Gastroesophageal sphincter (tissue), 4 donors: ENCODE data around the gene NOX3. TPM values are rescaled to one million over a fixed set of nuclear protein-coding genes. Genes with fewer than 3 reads are reported as not detected.

Experiments used
- ATAC-seq: fragments of 150-250 bp; one replicate; pipeline ENCODE4 v1.9.1; 2016; ENCODE audit warnings: mild to moderate bottlenecking, moderate library complexity
- H3K27ac ChIP-seq, 4 donors: fragments of 200-600 bp; sonication (generic) in 3 of 4; 1 replicate in 3 of 4; 2 replicates in 1 of 4; pipeline ENCODE4 v1.5.1; 2016 to 2019
- H3K27me3 ChIP-seq: fragments of 200-600 bp; sonication (generic); one replicate; pipeline ENCODE4 v1.5.1; 2019
- H3K36me3 ChIP-seq, 2 donors: fragments of 200-600 bp; sonication (generic); one replicate each; pipeline ENCODE4 v1.5.1; 2019; ENCODE audit warnings: control low read depth in 1 of 2
- H3K4me1 ChIP-seq, 3 donors: fragments of 200-600 bp; sonication (generic); 1 replicate in 2 of 3; 2 replicates in 1 of 3; pipeline ENCODE4 v1.5.1; 2016 to 2019; ENCODE audit warnings: control low read depth in 2 of 3
- H3K4me3 ChIP-seq, 2 donors: fragments of 200-600 bp; sonication (generic); one replicate each; pipeline ENCODE4 v1.5.1; 2019; ENCODE audit warnings: mild to moderate bottlenecking in 1 of 2, moderate library complexity in 1 of 2
- H3K9me3 ChIP-seq, 3 donors: fragments of 200-600 bp; sonication (generic); one replicate each; pipeline ENCODE4 v1.5.1; 2017 to 2019; ENCODE audit warnings: control low read depth in 2 of 3
- EP300 ChIP-seq: sonication (generic); formaldehyde crosslinking; IDR thresholded peaks from one replicate; pipeline ENCODE4 v1.6.1; 2017; ENCODE audit warnings: antibody characterized with exemption, mild to moderate bottlenecking
- POLR2A ChIP-seq, 2 donors: fragments of 450-650 bp; IDR thresholded peaks; one replicate each; pipeline ENCODE4 v1.6.1; 2017; ENCODE audit warnings: antibody characterized with exemption in 2 of 2, mild to moderate bottlenecking in 2 of 2, moderate library complexity in 1 of 2
- POLR2AphosphoS5 ChIP-seq: sonication (generic); formaldehyde crosslinking; IDR thresholded peaks from one replicate; pipeline ENCODE4 v1.6.1; 2017; ENCODE audit warnings: antibody characterized with exemption
- WGBS, 2 donors: methylation state at CpG; one replicate each; pipeline ENCODE4 v1.1.5; 2018; ENCODE audit warnings: low coverage in 1 of 2; 5-methylcytosine and 5-hydroxymethylcytosine counted together
- total RNA-seq, 4 donors: library from RNA; depleted of rRNA; stranded (reverse); fragments of >200 nt; gene quantifications; one replicate each; pipeline ENCODE4 v1.1.0, GENCODE V29; 2016
- TF ChIP-seq, protein P1 (sequence below), 4 experiments: fragments of 200-600 bp in 2 of 4; fragments of 450-650 bp in 2 of 4; sonication (generic) in 1 of 4; IDR thresholded peaks; one replicate each; pipeline ENCODE4 v1.5.1; 2017 to 2019; ENCODE audit warnings: antibody characterized with exemption in 4 of 4, mild to moderate bottlenecking in 2 of 4, moderate library complexity in 2 of 4

The NOX3 gene
- total RNA-seq, 4 donors from 2014 or later, result 0.54 TPM; not detected in 3

DNA sequence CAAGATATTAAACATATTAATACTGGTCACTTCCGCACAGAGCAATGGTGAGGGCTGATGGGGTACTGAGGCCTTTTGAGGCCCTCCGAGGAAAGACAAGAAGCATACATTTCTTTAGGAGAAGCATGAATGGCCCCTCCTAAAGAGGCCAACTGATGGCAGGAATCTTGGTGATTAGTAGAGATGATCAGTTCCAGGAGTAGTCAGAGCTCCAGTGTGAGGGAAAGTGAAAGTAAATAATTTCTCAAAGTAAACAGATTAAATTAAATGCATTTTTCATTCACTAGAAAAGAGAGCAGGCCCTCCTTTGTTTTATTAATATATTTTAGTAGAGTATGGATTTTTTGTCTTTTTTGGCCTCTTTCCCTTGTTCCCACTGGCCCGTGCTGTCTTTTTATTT, 38.2 kb downstream of the NOX3 start:
- Histone ChIP-seq H3K9me3 (no peaks in the 10 kb centered on the region), H3K4me1 (peaks cover 0 to 22% (median 5%) of the 10 kb centered on the region in 3 donors), H3K27ac (peak overlapping the region in 2 of 4 donors; percentile 16 to 35), H3K4me3 (no peak overlapping the region), H3K36me3 (no peaks in the 10 kb centered on the region), H3K27me3 (no peaks in the 10 kb centered on the region)
- WGBS, 2 donors, result 62 to 65% methylated on average over 3 of the region's 3 CpGs
- TF ChIP-seq EP300, result no peak
- TF ChIP-seq POLR2AphosphoS5, result no peak
- ATAC-seq, result no peak

DNA sequence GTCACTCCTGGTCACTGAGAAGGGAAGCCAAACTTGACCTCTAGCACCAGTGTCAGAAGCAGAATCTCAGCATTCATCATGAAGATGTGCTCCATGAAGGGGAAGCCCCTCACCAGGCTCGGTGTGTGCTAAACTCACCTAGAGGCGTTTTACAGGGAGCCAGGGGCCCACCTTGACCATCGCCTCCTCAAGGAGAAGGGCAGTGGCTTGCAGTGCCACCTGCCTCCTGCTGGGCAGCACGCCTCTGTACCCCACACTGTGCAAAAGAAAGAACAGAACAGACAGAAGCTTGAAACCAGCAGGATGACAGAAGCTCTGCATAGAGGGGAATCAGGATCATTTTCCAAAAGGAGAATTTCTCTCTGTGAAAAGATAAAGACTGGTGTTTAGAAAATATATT, 39.7 kb downstream of the NOX3 start:
- Histone ChIP-seq H3K4me3 (no peak overlapping the region), H3K36me3 (no peaks in the 10 kb centered on the region), H3K27ac (no peak overlapping the region), H3K27me3 (no peaks in the 10 kb centered on the region), H3K4me1 (peaks cover 0 to 22% (median 5%) of the 10 kb centered on the region in 3 donors), H3K9me3 (no peaks in the 10 kb centered on the region)
- WGBS, 2 donors, result 80% methylated on average over 2 of the region's 4 CpGs; no CpG with 5 or more reads in 1 of the 2 donors
- no peak for ATAC-seq
- no peak for TF ChIP-seq POLR2A (IDR thresholded peaks at IDR 0.05)
- TF ChIP-seq POLR2AphosphoS5, result no peak
- TF ChIP-seq, protein P1, sequence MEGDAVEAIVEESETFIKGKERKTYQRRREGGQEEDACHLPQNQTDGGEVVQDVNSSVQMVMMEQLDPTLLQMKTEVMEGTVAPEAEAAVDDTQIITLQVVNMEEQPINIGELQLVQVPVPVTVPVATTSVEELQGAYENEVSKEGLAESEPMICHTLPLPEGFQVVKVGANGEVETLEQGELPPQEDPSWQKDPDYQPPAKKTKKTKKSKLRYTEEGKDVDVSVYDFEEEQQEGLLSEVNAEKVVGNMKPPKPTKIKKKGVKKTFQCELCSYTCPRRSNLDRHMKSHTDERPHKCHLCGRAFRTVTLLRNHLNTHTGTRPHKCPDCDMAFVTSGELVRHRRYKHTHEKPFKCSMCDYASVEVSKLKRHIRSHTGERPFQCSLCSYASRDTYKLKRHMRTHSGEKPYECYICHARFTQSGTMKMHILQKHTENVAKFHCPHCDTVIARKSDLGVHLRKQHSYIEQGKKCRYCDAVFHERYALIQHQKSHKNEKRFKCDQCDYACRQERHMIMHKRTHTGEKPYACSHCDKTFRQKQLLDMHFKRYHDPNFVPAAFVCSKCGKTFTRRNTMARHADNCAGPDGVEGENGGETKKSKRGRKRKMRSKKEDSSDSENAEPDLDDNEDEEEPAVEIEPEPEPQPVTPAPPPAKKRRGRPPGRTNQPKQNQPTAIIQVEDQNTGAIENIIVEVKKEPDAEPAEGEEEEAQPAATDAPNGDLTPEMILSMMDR (IDR thresholded peaks at IDR 0.05), result no peak
- TF ChIP-seq EP300, result no peak

DNA sequence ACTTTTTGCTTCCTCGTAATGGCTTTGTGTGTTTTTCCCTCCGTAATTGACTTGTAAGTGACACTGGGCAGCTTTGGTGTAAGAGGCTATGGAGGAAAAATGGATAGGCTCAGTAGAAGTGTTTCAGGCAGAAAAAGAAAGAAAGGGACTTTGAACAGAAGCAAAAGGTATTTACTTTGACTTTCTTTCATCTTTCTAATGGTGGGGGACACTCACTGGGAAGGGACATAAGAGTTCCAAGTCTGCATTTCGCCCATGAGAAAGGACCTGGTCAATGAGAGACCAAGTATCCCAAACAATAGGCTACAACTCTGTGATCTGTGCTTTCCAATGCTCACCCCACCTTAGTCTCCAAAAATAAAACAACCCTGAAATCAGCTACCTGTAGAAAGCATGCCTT, 41.6 kb downstream of the NOX3 start:
- no peaks in the 10 kb centered on the region for H3K36me3 ChIP-seq
- 63 to 89% methylated on average over 1 of the region's 3 CpGs for WGBS, 2 donors
- no peak overlapping the region for H3K4me3 ChIP-seq
- H3K27ac ChIP-seq, result no peak overlapping the region
- TF ChIP-seq POLR2AphosphoS5, result no peak
- TF ChIP-seq, protein P1 (IDR thresholded peaks at IDR 0.05), result no peak
- no peak for TF ChIP-seq POLR2A (IDR thresholded peaks at IDR 0.05)
- no peak for TF ChIP-seq EP300
- no peak for ATAC-seq
- peaks cover 0 to 19% (median 5%) of the 10 kb centered on the region in 3 donors for H3K4me1 ChIP-seq
- no peaks in the 10 kb centered on the region for H3K9me3 ChIP-seq
- H3K27me3 ChIP-seq, result no peaks in the 10 kb centered on the region

DNA sequence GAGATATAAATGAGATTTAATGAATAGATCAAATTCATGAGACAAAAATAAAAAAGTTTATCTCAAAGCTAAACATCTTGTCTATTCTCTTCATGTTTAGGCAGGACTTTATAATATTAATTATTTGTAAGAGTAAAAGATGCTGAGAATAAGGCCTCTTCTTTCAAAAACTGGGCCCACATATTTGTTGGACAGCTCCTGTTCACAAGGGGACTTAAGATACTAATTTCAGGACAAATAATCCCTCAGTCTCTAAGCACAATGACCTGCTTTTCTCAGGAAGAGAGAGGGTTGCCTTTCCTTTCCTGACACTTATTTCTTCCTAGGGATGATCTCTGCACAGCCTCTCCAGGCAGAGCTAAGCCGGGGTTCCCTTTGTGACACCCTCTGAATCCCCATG, 43.3 kb downstream of the NOX3 start:
- Histone ChIP-seq H3K36me3 (no peaks in the 10 kb centered on the region), H3K4me3 (no peak overlapping the region), H3K4me1 (peaks cover 0 to 1% (median 0%) of the 10 kb centered on the region in 3 donors), H3K9me3 (no peaks in the 10 kb centered on the region), H3K27ac (no peak overlapping the region), H3K27me3 (no peaks in the 10 kb centered on the region)
- ATAC-seq, result no peak
- 71 to 100% methylated on average over 1 of the region's 1 CpG for WGBS, 2 donors
- TF ChIP-seq POLR2A (IDR thresholded peaks at IDR 0.05) (no peak), EP300 (no peak), POLR2AphosphoS5 (no peak)
- TF ChIP-seq, protein P1 (IDR thresholded peaks at IDR 0.05), result no peak

DNA sequence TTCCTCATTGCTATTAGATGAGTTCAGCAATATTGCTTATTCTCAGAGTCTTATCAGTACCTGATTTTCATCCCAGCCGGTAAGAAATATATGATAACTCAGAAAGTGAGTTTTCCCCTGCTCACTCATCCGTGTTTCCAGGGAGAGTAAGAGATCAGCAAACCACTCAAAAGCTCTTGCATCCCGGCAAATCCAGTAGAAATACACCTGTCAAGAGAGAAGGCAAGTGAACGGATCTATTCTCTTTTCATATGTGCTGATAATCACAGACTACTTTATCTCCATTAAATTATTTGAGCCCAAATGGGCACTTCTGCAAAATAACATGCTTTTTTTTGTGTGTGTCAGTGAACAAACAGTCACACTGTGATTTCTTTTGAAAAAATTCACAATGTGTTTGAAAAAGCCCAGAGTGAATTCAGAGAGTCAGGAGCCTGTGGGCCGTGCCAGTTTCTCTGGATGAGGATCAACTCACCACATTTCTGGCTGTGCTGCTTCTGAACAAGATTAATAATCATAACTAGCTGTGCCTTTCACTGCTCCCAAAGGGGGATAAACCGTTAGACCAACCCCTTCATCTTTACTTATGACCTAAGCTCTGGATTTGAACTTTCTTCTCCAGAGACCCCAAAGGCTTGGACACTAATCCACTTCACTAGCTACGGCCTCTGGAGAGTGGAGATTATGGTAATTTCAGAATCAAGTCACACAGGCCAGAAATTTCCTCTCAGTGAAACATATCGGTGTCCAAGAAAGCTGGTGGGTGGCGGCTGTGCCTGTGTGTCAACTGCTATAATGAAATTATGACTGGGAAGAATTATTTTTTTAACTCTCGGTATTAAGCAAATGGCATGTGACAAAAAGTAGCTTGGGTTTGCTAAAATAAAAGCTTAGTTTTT, 44.2 kb downstream of the NOX3 start:
- H3K27ac ChIP-seq, result no peak overlapping the region
- WGBS, 2 donors, result 39 to 67% methylated on average over 7 to 9 of the region's 10 CpGs
- no peaks in the 10 kb centered on the region for H3K4me1 ChIP-seq
- TF ChIP-seq, protein P1 (IDR thresholded peaks at IDR 0.05), result no peak
- TF ChIP-seq POLR2A (IDR thresholded peaks at IDR 0.05) (no peak), POLR2AphosphoS5 (no peak), EP300 (no peak)
- no peak overlapping the region for H3K4me3 ChIP-seq
- H3K36me3 ChIP-seq, result no peaks in the 10 kb centered on the region
- no peaks in the 10 kb centered on the region for H3K27me3 ChIP-seq
- ATAC-seq, result no peak
- H3K9me3 ChIP-seq, result no peaks in the 10 kb centered on the region
